GM19372 (cell line): ENCODE results near the gene MAP3K14.

Experiments
- ATAC-seq: cut with Tn5 transposase; IDR thresholded peaks from one replicate; pipeline ENCODE4 v1.9.1; 2021; ENCODE audit warnings: mild to moderate bottlenecking, low read depth, moderate library complexity; ENCODE audit not compliant: unreplicated experiment

The MAP3K14 gene

DNA sequence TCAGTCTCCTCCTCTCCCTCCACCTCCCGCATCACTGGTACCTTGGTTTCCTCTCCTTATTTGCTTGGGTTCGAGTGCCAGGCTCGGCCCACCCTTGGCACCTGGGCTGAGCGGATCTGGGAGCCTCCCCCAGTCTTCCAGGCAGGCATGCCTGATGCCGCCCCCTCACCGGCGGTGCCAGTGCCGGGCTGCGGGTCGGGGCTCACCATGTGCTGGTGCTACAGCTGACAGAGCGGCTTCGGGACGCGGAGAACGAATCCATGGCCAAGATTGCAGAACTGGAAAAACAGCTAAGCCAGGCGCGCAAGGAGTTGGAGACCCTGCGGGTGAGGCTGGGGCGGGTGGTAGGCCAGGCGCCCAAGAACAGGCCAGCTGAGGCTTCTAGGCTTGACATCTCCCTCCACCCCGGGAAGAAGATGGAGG, 75.9 kb downstream of the MAP3K14 start:
- ATAC-seq: no peak

DNA sequence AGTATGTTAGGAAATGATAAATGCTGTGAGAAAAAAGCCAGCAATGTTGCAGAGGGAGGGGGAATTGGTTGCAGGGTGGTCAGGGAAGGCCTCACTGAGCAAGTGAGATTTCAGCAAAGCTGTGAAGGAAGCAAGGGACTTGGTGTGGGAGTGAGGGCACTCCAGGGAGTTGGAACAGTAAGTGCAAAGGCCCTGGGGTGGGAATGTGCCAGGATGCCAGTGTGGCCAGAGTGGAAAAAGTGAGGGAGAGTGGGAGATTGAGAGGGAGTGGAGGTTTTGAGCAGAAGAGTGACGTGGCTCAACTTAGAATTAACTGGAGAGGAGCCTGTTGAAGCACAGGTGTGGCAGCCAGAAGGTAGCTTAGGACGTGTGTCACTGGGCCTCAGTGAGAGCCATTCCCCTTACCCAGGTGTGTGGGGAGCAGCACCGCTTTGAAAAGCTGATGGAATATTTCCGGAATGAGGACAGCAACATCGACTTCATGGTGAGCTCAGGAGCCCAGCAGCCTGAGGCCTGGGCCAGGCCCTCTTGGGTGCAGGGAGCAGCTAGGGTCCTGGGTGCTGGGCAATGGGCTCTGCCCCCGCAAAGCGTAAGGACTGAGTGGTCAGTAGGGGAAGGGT, 78.6 kb downstream of the MAP3K14 start:
- ATAC-seq: no peak

DNA sequence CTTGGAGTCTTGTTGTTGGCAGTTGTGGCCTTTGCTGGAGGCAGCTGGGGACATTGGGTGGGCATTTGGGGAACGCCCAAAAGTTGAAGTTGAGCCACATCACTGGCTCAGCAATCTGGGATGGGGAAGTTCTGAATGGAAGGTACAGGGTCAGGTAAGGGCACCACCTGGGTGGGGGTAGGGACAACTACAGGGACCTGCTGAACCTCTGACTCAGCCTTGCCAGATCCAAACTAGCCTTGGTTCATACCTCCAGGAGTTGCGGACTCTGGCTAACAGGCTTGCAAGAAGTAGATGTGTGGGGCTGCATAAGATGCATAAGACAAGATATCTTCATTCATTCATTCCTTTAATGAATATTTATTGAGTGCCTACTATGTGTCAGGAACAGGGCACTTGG, 79.1 kb downstream of the MAP3K14 start:
- ATAC-seq: no peak

DNA sequence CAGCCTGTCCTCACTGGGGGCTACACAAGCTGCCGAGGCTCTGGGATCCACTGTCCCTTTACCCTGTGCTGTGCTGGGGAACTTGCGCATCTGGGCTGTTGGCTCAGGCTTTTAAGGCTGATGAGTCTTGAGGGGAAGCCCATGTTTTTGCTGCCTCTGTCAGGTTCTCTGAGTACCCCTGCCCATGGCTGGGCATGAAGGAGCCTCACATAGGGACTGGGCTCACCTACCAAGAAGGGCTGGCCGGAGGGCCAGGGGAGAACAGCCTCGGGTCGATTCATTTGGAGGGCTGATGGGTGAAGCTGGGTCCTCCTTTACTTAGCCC, 80.6 kb downstream of the MAP3K14 start:
- ATAC-seq: no peak

DNA sequence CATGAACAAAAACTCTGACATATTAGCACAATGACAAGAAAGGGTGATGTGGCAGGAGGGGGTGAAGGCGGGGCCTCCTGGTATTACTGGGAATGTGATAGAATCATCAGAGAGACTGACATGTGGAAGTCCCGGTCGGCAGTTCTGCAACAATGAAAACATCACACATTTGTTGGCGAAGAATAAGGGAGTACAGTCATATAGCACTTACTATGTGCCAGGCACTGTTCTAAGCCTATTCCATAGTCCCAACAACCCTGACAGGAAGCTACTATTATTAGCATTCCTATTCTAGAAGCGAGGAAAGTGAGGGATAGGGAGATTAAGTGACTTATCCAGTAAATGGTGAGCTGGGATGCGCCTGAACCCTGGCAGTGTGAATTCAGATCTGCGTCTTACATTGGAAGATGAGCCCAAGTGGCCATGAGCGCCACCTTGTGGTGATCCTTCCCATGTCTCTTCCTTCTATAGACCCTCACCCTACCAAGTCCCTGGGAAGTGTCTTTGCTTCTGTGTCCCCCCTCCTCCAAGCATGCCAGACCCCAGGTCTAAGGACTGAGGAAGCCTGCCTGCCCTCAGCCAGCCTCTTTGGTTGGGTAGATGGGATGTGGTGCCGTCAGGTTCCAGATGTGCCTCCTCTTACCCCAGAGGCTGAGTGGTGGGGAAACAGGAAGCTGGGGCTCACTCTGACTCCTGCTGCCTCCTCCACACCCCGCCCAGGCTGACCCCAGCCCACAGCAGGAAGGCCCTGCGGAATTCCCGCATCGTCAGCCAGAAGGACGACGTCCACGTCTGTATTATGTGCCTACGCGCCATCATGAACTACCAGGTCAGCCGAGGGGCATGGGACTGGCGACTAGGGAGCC, 81.2 kb downstream of the MAP3K14 start:
- ATAC-seq: no peak

DNA sequence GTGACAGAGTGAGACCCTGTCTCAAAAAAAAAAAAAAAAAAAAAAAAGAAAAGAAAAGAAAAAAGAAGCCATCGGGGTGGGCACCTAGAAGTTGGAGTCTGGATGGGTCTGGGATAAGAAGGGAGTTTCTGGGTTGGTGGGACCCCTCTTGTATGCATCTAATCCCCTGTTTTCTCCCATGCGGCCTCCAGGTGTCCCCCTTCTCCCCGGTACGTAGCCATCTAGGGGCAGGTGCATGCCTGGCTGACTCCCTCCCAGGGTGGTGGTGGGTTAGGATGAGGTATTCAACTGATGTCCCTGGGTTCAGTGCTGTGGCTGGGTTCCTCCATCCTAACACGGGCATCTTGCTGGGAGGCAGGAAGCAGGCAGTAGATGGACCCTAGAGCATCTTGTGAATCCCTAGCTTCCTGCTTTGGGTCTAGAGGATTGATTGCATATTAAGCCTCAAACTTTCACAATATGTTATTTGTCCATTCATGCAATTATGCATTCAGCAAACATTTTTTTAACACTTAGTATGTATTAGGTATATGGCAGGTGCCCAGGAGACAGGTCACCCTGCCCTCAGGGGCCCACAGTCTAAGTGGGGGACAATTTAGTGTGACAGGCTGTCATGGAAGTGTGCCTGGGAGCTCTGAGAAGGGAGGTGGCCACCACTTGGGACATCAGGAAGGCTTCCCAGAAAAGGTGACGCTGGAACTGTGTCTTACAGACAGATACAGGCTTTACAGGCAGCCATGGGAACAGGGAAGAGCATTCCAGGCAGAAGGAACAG, 82.0 kb downstream of the MAP3K14 start:
- ATAC-seq: no peak

DNA sequence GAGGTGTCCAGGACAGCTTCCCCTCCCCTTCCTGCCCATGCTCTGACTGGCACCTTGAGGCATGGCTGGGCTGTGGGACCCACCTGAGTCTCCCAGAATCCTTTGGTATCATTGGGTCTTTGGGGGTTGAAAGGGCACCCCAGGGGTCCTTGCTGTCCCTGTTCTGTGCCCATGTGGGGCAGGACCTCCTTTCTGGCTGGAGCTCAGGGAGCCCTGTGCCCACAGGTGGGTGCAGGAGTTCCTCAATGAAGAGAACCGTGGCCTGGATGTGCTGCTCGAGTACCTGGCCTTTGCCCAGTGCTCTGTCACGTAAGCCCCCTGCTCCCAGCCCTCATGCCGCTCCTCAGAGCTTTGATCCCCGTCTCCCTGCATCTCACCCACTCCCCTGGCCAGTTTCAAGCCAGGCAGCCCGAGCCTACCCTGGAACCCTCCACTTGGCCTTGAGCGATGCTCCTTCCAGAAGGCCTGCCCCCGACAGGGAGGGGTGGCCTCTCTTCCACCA, 83.3 kb downstream of the MAP3K14 start:
- ATAC-seq: no peak

DNA sequence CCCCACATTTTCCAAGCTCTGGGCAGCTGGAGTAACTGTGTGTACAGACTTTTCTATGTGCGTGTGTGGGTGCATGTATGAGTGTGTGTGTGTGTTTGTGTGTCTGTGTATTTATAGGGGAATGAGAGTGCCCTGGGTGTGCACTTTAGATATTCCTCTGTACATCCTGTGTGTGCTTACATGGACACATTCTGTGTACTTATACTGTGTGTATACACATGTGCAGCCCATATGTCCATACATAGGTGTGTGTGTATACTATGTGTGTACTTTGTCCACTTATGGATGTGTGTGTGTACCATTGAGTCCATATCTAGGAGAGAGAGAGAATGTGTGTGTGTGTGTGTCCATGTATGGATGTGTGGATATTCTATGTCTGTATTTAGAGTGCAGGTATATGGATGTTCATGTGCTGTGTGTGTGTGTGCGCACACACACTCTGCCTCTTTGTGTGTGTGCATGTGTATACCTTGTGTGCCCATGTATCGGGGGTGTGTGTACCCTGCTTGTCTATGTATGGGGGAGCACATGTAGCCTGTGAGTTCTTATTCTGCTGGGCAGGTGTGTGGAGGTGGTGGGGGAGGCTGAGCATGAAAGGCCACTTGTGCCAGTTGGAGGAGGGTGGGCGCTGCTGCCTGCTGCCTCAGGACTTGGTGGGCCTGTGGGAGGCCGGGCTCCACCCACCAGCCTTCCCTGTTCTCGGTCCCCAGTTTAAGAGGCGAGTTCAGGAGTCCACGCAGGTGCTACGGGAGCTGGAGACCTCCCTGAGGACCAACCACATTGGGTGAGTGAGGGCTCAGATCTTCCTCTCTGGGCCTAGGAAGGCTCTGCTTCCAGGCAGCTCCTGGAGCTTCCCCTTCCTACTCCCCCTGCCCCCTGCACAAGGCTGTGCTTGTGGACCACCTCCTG, 84.1 kb downstream of the MAP3K14 start:
- ATAC-seq: no peak

DNA sequence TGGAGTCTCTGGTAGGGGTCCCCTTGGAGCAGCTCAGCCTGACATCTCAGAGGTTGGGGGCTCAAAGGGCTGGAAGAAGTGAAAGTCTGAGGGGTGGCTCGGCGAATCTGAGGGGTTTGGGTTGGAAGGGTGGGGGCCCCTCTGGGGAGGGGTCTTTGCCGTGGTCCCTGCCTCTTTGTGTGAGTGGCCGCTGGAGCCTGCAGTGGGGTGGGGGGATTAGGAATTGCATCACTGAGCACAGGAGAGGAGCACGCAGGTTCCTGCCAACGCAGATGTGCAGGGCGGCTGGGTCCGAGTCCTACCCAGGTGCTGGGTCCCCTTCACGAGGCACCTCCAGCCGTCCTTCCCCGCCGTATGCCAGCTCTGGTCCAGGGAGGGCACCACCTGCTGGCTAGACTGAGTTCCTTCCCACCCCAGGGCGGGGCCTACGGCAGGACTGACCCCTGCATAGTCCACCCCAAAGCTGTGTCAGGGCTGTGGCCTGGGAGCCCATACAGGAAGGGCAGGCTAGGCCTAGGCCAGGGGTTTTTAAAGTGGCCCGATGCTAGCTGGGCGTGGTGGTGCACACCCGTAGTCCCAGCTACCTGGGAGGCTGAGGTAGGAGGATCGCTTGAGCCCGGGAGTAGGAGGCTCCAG, 85.2 kb downstream of the MAP3K14 start:
- no peak for ATAC-seq

DNA sequence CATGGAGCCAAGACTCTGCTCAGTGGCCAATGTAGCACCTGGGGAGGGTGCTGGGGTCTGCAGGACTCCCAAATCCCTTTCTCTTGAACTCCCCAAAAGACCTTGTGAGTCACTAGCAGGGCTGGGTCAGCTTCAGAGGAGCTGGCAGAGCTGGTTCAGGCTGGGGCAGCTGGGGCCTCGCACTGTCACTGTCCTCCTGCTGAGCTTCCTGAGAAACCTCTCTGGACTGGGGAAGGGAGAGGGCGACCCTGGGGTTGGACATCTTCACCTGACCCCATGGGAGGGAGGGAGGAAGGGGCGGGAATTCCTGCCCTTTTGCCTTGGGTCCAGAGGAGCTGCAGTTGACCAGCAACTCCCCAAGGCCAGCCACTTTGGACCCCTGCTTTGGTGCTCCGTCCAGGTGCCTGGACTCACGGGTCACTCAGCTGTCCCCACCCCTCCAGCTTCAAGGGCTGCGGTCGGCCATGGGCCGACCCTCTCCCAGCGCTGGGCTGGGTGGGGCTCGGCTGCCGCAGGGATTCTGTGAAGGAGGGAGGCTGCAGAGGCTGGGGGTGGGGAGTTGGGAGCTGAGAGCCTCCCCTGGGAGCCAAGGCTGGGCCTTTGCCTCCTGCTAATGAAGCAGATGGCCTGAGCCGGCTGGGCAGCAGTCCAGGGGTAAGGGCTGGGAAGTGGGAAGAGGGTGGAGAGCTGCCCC, 85.9 kb downstream of the MAP3K14 start:
- ATAC-seq: no peak

DNA sequence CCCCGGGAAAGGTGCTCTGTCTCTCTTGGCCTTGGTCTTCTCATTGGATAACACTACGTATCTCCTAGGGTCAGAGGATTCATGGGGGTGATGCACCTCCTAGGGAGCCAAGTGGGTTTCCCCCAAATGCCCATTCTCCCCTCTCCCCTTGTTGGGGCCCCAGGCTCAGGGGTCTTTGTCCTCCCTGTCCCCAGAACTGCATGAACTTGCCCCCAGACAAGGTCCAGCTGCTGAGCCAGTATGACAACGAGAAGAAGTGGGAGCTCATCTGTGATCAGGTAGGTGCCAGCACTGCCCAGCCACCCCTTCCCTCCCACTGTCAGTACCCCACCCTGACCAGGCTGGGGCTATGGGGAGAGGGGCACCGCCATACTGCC, 86.4 kb downstream of the MAP3K14 start:
- ATAC-seq: no peak

DNA sequence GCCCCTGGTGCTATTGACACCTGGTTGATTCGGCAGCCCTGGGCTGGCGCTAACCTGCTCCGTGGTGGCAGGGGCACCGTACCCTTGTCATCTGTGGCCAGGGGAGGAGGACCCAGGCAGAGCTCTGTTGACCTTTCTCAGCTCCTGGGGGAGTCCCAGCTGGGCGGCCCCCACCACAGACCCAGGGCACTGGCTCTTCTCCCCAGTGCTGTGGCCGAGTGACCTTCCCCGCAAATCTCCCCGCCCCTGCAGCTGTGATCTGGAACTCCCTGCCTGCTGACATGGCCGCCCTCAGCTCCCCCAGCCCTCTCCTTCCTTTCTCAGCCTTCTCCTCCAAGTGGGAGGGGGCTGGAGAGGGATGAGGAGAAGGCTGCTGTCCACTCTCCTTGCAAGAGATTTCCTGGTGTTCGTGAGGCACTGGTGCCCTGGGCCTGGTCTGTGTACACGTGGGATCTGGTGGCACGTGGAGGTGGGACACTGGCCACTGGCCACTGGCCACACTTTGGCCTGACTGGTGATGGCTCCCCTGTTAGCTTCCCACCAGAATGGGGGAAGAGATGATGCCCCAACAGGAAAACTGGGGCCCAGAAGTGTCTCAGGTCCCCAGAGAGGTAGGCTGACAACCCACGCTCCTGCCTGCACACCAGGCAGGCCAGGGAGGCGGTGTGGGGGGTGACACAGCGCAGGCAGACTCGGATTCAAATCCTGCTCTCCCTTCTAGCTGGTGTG, 87.0 kb downstream of the MAP3K14 start:
- no peak for ATAC-seq

DNA sequence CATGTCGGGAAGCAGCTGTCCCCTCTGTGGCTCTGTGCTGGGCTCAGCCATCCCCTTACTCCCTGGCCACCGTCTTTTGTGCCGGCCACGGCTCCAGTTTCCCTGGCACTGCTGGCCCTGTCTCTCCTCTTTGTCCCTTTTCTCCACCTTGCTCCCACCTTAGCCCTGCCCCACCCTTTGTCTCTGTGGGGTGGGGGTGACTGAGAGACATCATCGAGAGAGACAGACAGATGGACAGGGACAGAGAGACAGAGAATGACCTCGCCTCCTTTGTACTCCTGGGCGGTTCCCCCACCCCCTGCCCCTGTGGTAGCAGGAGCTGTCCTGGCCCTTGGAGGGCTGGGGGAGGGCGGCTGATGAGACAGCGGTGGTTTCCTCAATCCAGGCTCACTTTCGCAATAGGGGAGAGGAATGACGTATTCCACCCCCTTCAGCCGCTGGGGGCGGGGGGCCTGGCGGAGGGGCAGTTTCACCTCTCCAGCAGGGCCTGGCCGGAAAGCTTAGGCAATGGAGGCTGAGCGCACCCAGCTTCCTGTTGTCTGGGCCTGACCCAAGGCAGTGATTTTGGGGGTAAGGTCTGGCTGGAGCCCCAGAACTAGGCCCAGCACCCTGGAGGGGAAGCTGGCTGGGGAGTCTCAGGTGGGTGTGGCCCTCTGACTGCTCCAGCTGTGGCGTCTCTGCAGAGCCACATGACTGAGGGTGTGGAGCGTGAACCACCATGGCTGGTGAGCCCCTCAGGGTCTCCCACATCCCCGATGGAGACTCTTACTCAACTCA, 87.9 kb downstream of the MAP3K14 start:
- no peak for ATAC-seq

DNA sequence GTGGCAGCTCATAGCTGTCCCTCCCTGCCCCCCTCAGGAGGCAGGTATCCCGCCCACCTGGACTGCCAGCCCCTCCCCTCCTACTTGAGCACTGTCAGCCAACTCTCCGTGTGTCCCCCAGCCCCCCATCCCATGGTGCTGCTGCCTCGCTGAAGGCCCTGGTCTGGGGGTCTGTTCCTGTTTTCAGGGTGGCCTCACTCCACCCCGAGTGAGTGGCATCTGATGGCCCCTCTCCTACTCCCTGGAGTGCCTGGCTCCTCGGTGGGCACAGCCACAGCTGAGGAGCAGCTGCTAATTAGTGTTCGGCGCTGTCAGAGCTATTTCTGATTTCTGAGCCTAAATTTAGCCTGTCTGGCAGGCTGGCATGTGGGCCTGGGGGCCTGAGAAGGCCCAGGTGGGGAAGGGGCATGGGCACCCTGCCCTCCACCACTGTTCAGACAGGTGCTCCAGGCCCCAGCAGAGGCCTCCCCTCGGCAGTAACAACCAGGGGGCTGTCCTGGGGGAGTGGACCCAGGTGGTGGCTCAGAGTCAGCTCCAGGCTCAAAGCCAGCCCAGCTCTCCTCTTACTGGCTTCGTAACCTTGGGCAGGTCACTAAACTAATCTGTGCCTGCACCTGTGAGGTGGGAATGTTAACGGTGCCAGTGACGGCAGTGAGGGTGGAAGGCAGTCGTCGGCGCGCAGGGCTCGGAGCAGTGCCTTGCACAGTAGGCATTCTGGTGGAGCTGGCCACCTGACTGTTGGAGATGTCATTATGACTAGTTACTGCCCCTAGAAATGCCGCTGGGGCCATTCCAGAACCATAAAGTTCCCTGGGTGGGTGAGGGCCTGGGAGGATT, 88.7 kb downstream of the MAP3K14 start:
- ATAC-seq: no peak

DNA sequence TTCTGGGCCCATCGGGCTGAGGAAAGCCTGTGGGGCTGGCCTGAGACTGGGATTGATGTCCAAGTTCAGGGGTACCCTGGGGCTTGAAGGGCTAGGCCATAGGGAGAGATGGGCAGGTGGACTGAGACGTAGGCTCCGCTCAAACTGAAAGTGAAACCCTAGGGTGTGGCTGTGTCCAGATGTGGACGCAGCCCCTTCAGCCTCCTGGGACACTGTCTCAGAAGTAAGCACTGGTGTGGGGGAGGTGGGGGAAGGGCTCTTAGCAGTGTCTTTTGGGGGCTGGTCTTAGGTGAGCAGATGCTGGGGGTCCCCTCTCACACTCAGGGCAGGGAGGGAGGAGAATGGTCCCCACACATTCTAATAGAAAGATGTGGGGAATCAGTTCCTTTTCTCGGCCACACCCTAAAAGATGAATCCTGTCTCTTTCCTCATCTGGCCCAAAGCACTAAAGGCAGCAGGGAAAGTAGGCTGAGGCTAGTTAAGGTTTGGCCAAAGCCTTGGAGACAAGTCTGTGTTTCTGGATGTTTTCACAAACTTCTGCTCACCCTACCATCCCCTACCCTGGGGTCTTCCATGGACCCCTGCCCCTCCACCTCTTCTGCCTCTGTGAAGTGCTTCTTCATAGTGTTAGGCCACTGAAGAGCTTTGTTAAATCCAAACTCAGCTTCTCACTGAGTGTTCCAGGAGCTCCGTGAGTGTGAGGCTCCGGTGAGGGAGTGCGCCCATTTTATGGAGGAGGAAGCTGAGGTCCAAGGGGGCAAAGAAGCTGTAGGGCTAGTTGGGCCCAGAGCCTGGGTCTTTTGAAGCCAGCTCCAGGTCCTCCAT, 89.5 kb downstream of the MAP3K14 start:
- no peak for ATAC-seq

DNA sequence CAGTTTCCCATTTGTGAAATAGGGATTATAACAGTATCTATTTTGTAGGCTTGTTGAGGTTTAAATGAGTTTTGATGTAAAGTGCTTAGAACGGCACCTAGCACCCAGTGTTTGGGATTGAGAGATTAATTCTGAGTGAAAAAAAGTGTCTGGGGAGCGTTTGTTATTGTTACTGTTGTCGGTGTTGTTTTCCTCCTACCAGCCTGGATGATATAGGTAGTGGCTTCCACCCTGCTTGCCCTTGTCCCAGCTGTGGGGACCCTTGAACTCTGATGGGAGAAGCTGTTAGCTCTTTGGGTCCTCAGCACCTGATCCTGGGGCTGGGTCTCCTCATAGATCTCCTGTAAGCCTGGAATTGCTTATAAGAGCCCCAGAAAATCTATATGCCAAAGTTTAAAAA, 90.2 kb downstream of the MAP3K14 start:
- no peak for ATAC-seq
